Stimulated activated effector memory CD8-positive, alpha-beta T cell treated with anti-CD3 and anti-CD28 coated beads, Interleukin-12 subunit alpha, Interleukin-12 subunit beta, amount 100 ng/mL, for 72 hours (primary cell): ENCODE data around the gene FILIP1L.

Experiments
- ATAC-seq: fragments of 150-1000 bp; cut with Tn5 transposase; 2 replicates; pipeline ENCODE4 v1.10.0; 2021
- DNase-seq, 2 donors: peaks; one replicate each; pipeline ENCODE4 v3.0.0; 2021 to 2022; ENCODE audit warnings: low spot score in 2 of 2
- H3K27ac Mint-ChIP-seq: one replicate; pipeline ENCODE4 v1.8.0; 2022; ENCODE audit warnings: mild to moderate bottlenecking, mixed read lengths
- H3K36me3 Mint-ChIP-seq: one replicate; pipeline ENCODE4 v1.8.0; 2022; ENCODE audit warnings: mild to moderate bottlenecking, mixed read lengths
- H3K4me1 Mint-ChIP-seq: one replicate; pipeline ENCODE4 v1.8.0; 2022; ENCODE audit warnings: mixed read lengths
- H3K4me3 Mint-ChIP-seq: one replicate; pipeline ENCODE4 v1.8.0; 2022; ENCODE audit warnings: mild to moderate bottlenecking, mixed read lengths
- H3K9me3 Mint-ChIP-seq: one replicate; pipeline ENCODE4 v1.8.0; 2022; ENCODE audit warnings: mixed read lengths

FILIP1L gene

GRCh38 chr3:100076731-100077529, 37.4 kb downstream of the FILIP1L start:
- Mint-ChIP-seq H3K27ac (no peak overlapping the region), H3K36me3 (no peaks in the 10 kb centered on the region), H3K9me3 (no peaks in the 10 kb centered on the region), H3K4me1 (peaks cover 36% of the 10 kb centered on the region), H3K4me3 (no peak overlapping the region)
- DNase-seq (no peak), ATAC-seq (no peak)

GRCh38 chr3:100075851-100076730, 38.2 kb downstream of the FILIP1L start:
- DNase-seq (no peak), ATAC-seq (no peak)
- Mint-ChIP-seq H3K9me3 (no peaks in the 10 kb centered on the region), H3K36me3 (no peaks in the 10 kb centered on the region), H3K27ac (no peak overlapping the region), H3K4me3 (no peak overlapping the region), H3K4me1 (peaks cover 45% of the 10 kb centered on the region)

- Mint-ChIP-seq H3K4me1 (peaks cover 45% of the 10 kb centered on the region), H3K9me3 (no peaks in the 10 kb centered on the region), H3K4me3 (no peak overlapping the region), H3K27ac (no peak overlapping the region), H3K36me3 (no peaks in the 10 kb centered on the region)
- DNase-seq (no peak), ATAC-seq (no peak)
Observed at GRCh38 chr3:100075196-100075595, 39.1 kb downstream of the FILIP1L start.

GRCh38 chr3:100073714-100074307, 40.5 kb downstream of the FILIP1L start:
- H3K4me3 Mint-ChIP-seq: peak overlapping the region; percentile 45
- peak; percentile 27 for ATAC-seq
- H3K4me1 Mint-ChIP-seq: peaks cover 52% of the 10 kb centered on the region
- H3K9me3 Mint-ChIP-seq: no peaks in the 10 kb centered on the region
- H3K36me3 Mint-ChIP-seq: no peaks in the 10 kb centered on the region
- H3K27ac Mint-ChIP-seq: peak overlapping the region; percentile 75
- no peak for DNase-seq

- Mint-ChIP-seq H3K4me3 (peak overlapping the region; percentile 45), H3K4me1 (peaks cover 53% of the 10 kb centered on the region), H3K9me3 (no peaks in the 10 kb centered on the region), H3K27ac (peak overlapping the region; percentile 75), H3K36me3 (no peaks in the 10 kb centered on the region)
- DNase-seq: no peak
- no peak for ATAC-seq
Observed at GRCh38 chr3:100073049-100073713, 41.1 kb downstream of the FILIP1L start.

- Mint-ChIP-seq H3K4me3 (peak overlapping the region; percentile 45), H3K4me1 (peaks cover 53% of the 10 kb centered on the region)
Observed at GRCh38 chr3:100072326-100073048, 41.8 kb downstream of the FILIP1L start.

GRCh38 chr3:100069472-100069871, 44.8 kb downstream of the FILIP1L start:
- Mint-ChIP-seq H3K9me3 (no peaks in the 10 kb centered on the region), H3K36me3 (no peaks in the 10 kb centered on the region), H3K4me1 (peaks cover 41% of the 10 kb centered on the region), H3K27ac (no peak overlapping the region), H3K4me3 (no peak overlapping the region)
- DNase-seq (no peak), ATAC-seq (no peak)

More at GRCh38 chr3:100072326-100073048, 41.8 kb downstream of the FILIP1L start:
- Mint-ChIP-seq H3K27ac (peak overlapping the region; percentile 75), H3K36me3 (no peaks in the 10 kb centered on the region), H3K9me3 (no peaks in the 10 kb centered on the region)
- ATAC-seq (peak; percentile 89), DNase-seq (no peak)

GRCh38 chr3:100068826-100069225, 45.5 kb downstream of the FILIP1L start:
- no peaks in the 10 kb centered on the region for H3K36me3 Mint-ChIP-seq
- peak; percentile 60 to 84 for DNase-seq
- H3K27ac Mint-ChIP-seq: no peak overlapping the region
- peak; percentile 88 for ATAC-seq
- no peaks in the 10 kb centered on the region for H3K9me3 Mint-ChIP-seq
- peaks cover 36% of the 10 kb centered on the region for H3K4me1 Mint-ChIP-seq
- no peak overlapping the region for H3K4me3 Mint-ChIP-seq

GRCh38 chr3:100067589-100067988, 46.7 kb downstream of the FILIP1L start:
- no peaks in the 10 kb centered on the region for H3K36me3 Mint-ChIP-seq
- DNase-seq (no peak), ATAC-seq (no peak)
- no peaks in the 10 kb centered on the region for H3K9me3 Mint-ChIP-seq
- no peak overlapping the region for H3K4me3 Mint-ChIP-seq
- peaks cover 23% of the 10 kb centered on the region for H3K4me1 Mint-ChIP-seq
- no peak overlapping the region for H3K27ac Mint-ChIP-seq

GRCh38 chr3:100063929-100064461, 50.3 kb downstream of the FILIP1L start:
- DNase-seq (no peak), ATAC-seq (no peak)
- Mint-ChIP-seq H3K9me3 (no peaks in the 10 kb centered on the region), H3K36me3 (no peaks in the 10 kb centered on the region), H3K27ac (peak overlapping the region; percentile 11), H3K4me1 (peaks cover 18% of the 10 kb centered on the region), H3K4me3 (no peak overlapping the region)

GRCh38 chr3:100062665-100063064, 51.6 kb downstream of the FILIP1L start:
- ATAC-seq (no peak), DNase-seq (no peak)
- Mint-ChIP-seq H3K9me3 (no peaks in the 10 kb centered on the region), H3K36me3 (no peaks in the 10 kb centered on the region), H3K4me1 (peaks cover 16% of the 10 kb centered on the region), H3K4me3 (no peak overlapping the region), H3K27ac (no peak overlapping the region)

GRCh38 chr3:100060685-100061484, 53.4 kb downstream of the FILIP1L start:
- Mint-ChIP-seq H3K4me3 (no peak overlapping the region), H3K9me3 (no peaks in the 10 kb centered on the region), H3K27ac (peak overlapping the region; percentile 60), H3K4me1 (peaks cover 16% of the 10 kb centered on the region), H3K36me3 (no peaks in the 10 kb centered on the region)
- no peak for DNase-seq
- ATAC-seq: peak; percentile 73

GRCh38 chr3:100059472-100059871, 54.8 kb downstream of the FILIP1L start:
- Mint-ChIP-seq H3K4me1 (peaks cover 16% of the 10 kb centered on the region), H3K36me3 (no peaks in the 10 kb centered on the region), H3K9me3 (no peaks in the 10 kb centered on the region), H3K27ac (no peak overlapping the region), H3K4me3 (no peak overlapping the region)
- ATAC-seq: no peak
- no peak for DNase-seq
